ENCODE measurements around the gene XNDC1N.

XNDC1N gene

GRCh38 chr11:71927820-71928736, at the start of gene XNDC1N:
Gene XNDC1N, minus strand, starts transcription at chr11:71928594. Its CDS starts 5,241 bp downstream, at chr11:71923353.
- peak; percentile 84 for DNase-seq (ENCODE audit: extremely low spot score)
- POLR2A ChIA-PET: interaction anchor here (0.8 to 2.9 kb wide), 6 partner anchors 10 to 184 kb away, joined by 3 to 16 read pairs (median 4); no protein-coding TSS in a partner anchor
- TF ChIP-seq ELF4 (IDR thresholded peaks at IDR 0.05) (peak; percentile 86), FOXA1 (IDR thresholded peaks at IDR 0.05) (no peak), L3MBTL2 (conservative IDR thresholded peaks at IDR 0.05) (peak; percentile 99), CTBP1 (IDR thresholded peaks at IDR 0.05; ENCODE audit: borderline replicate concordance) (no peak), SUZ12 (IDR thresholded peaks at IDR 0.05) (peak; percentile 56; the same call in 1 of the 2 replicates), BHLHE40 (IDR thresholded peaks at IDR 0.05; ENCODE audit: borderline replicate concordance) (no peak)
- CTCF ChIA-PET: no interaction called here

DNA sequence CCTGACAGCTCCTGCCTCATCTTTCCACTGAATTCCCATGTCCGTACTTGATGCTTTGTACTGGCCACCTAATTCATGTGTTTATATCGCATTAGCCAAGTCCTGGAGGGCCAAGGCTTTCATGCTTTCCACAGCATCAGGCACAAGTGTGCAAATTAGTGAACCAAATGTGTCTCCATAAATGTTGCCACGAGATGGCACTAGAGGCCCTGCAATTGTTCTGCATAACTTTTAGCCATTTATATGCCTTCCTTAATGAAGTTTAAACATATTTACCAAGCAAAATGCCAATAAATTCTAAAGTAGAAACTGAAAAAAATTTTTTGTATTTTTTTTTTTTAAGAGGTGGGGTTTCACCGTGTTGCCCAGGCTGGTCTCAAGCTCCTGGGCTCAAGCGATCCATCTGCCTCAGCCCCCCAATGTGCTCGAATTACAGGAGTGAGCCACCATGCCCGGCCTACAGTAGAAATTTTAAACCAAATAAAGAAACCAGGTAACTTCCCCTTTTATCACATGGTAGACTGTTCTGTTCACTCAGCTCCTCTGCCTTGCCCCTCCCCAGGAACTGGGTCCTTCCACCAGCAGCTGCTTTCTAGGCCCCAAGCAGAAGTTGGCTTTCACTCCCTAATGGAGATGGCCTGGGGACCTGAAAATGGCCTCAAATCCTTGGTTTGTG, 49.5 kb upstream of the XNDC1N start:
- peak; percentile 48 for DNase-seq (ENCODE audit: extremely low spot score)
- TF ChIP-seq L3MBTL2 (conservative IDR thresholded peaks at IDR 0.05): no peak
- no peak for TF ChIP-seq ARNT (IDR thresholded peaks at IDR 0.05)
- TF ChIP-seq, protein P1, sequence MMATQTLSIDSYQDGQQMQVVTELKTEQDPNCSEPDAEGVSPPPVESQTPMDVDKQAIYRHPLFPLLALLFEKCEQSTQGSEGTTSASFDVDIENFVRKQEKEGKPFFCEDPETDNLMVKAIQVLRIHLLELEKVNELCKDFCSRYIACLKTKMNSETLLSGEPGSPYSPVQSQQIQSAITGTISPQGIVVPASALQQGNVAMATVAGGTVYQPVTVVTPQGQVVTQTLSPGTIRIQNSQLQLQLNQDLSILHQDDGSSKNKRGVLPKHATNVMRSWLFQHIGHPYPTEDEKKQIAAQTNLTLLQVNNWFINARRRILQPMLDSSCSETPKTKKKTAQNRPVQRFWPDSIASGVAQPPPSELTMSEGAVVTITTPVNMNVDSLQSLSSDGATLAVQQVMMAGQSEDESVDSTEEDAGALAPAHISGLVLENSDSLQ (IDR thresholded peaks at IDR 0.05): no peak
- TF ChIP-seq FOXK2 (IDR thresholded peaks at IDR 0.05): no peak
- no peak for TF ChIP-seq BHLHE40 (IDR thresholded peaks at IDR 0.05; ENCODE audit: borderline replicate concordance)
- no peak for TF ChIP-seq HDGF (IDR thresholded peaks at IDR 0.05; ENCODE audit: borderline replicate concordance)
- no peak for TF ChIP-seq ZNF384 (IDR thresholded peaks at IDR 0.05)
- no peak for TF ChIP-seq FOXA1 (IDR thresholded peaks at IDR 0.05)
- no peak for TF ChIP-seq SUZ12 (IDR thresholded peaks at IDR 0.05)
- TF ChIP-seq TARDBP (IDR thresholded peaks at IDR 0.05): no peak
- no peak for TF ChIP-seq LEF1 (IDR thresholded peaks at IDR 0.05; ENCODE audit: borderline replicate concordance)
- TF ChIP-seq ELF4 (IDR thresholded peaks at IDR 0.05): no peak
- TF ChIP-seq FOXM1 (IDR thresholded peaks at IDR 0.05; ENCODE audit: borderline replicate concordance): no peak
- no peak for TF ChIP-seq NFRKB (IDR thresholded peaks at IDR 0.05)
- no peak for TF ChIP-seq CTBP1 (IDR thresholded peaks at IDR 0.05; ENCODE audit: borderline replicate concordance)
- TF ChIP-seq SP1 (IDR thresholded peaks at IDR 0.05): no peak
- POLR2A ChIA-PET: no interaction called here
- CTCF ChIA-PET: interaction anchor here (0.6 to 1.8 kb wide), 7 partner anchors 10 to 453 kb away, joined by 3 to 6 read pairs (median 3); no protein-coding TSS in a partner anchor

GRCh38 chr11:71977090-71977489, 48.7 kb upstream of the XNDC1N start:
- CTCF ChIA-PET: interaction anchor here (0.6 to 1.2 kb wide), 5 partner anchors 10 to 48 kb away, joined by 3 to 6 read pairs (median 4); no protein-coding TSS in a partner anchor
- POLR2A ChIA-PET: no interaction called here
- TF ChIP-seq CTBP1 (IDR thresholded peaks at IDR 0.05; ENCODE audit: borderline replicate concordance) (no peak), NFRKB (IDR thresholded peaks at IDR 0.05) (no peak), FOXK2 (IDR thresholded peaks at IDR 0.05) (no peak), ZNF384 (IDR thresholded peaks at IDR 0.05) (no peak), TARDBP (IDR thresholded peaks at IDR 0.05) (no peak), ELF4 (IDR thresholded peaks at IDR 0.05) (no peak), FOXM1 (IDR thresholded peaks at IDR 0.05; ENCODE audit: borderline replicate concordance) (no peak), FOXA1 (IDR thresholded peaks at IDR 0.05) (no peak), LEF1 (IDR thresholded peaks at IDR 0.05; ENCODE audit: borderline replicate concordance) (no peak), ARNT (IDR thresholded peaks at IDR 0.05) (no peak), L3MBTL2 (conservative IDR thresholded peaks at IDR 0.05) (no peak), SUZ12 (IDR thresholded peaks at IDR 0.05) (no peak), HDGF (IDR thresholded peaks at IDR 0.05; ENCODE audit: borderline replicate concordance) (no peak), SP1 (IDR thresholded peaks at IDR 0.05) (no peak), BHLHE40 (IDR thresholded peaks at IDR 0.05; ENCODE audit: borderline replicate concordance) (no peak)
- TF ChIP-seq, protein P1 (IDR thresholded peaks at IDR 0.05): no peak
- no peak for DNase-seq (ENCODE audit: extremely low spot score)

GRCh38 chr11:71976551-71976950, 48.2 kb upstream of the XNDC1N start:
- ChIA-PET POLR2A (no interaction called here), CTCF (interaction anchor here (1.1 kb wide), 1 partner anchor 10 kb away, joined by 5 read pairs; no protein-coding TSS in a partner anchor)
- DNase-seq (ENCODE audit: extremely low spot score): no peak
- TF ChIP-seq SP1 (IDR thresholded peaks at IDR 0.05) (no peak), ZNF384 (IDR thresholded peaks at IDR 0.05) (no peak), BHLHE40 (IDR thresholded peaks at IDR 0.05; ENCODE audit: borderline replicate concordance) (no peak), TARDBP (IDR thresholded peaks at IDR 0.05) (no peak), ELF4 (IDR thresholded peaks at IDR 0.05) (no peak), SUZ12 (IDR thresholded peaks at IDR 0.05) (no peak), ARNT (IDR thresholded peaks at IDR 0.05) (no peak), NFRKB (IDR thresholded peaks at IDR 0.05) (no peak), FOXA1 (IDR thresholded peaks at IDR 0.05) (no peak), LEF1 (IDR thresholded peaks at IDR 0.05; ENCODE audit: borderline replicate concordance) (no peak), L3MBTL2 (conservative IDR thresholded peaks at IDR 0.05) (no peak), HDGF (IDR thresholded peaks at IDR 0.05; ENCODE audit: borderline replicate concordance) (no peak), CTBP1 (IDR thresholded peaks at IDR 0.05; ENCODE audit: borderline replicate concordance) (no peak), FOXK2 (IDR thresholded peaks at IDR 0.05) (no peak), FOXM1 (IDR thresholded peaks at IDR 0.05; ENCODE audit: borderline replicate concordance) (no peak)
- TF ChIP-seq, protein P1 (IDR thresholded peaks at IDR 0.05): no peak

DNA sequence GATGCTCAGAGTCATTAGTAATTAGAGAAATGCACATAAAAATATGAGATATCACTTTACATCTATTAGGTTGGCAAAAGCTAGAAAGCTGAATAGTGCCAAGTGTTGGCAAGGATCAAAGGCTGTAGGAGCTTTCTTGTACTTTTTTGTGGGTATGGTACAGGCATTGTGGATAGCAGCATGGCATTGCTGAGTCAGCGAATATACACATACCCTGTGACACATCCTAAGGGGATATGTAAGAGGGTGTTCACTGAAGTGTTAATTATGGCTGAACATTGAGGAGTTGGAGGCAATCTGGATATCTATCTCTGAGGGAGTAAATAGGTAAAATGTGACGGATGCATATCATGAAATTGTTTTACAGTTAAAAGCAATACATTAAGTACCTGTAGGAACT, 43.3 kb upstream of the XNDC1N start:
- CTCF ChIA-PET: no interaction called here
- POLR2A ChIA-PET: no interaction called here
- no peak for DNase-seq (ENCODE audit: extremely low spot score)
- no peak for TF ChIP-seq NFRKB (IDR thresholded peaks at IDR 0.05)
- no peak for TF ChIP-seq HDGF (IDR thresholded peaks at IDR 0.05; ENCODE audit: borderline replicate concordance)
- no peak for TF ChIP-seq ZNF384 (IDR thresholded peaks at IDR 0.05)
- TF ChIP-seq FOXK2 (IDR thresholded peaks at IDR 0.05): no peak
- TF ChIP-seq TARDBP (IDR thresholded peaks at IDR 0.05): no peak
- no peak for TF ChIP-seq CTBP1 (IDR thresholded peaks at IDR 0.05; ENCODE audit: borderline replicate concordance)
- no peak for TF ChIP-seq ARNT (IDR thresholded peaks at IDR 0.05)
- TF ChIP-seq FOXM1 (IDR thresholded peaks at IDR 0.05; ENCODE audit: borderline replicate concordance): no peak
- TF ChIP-seq, protein P1 (IDR thresholded peaks at IDR 0.05): no peak
- no peak for TF ChIP-seq FOXA1 (IDR thresholded peaks at IDR 0.05)
- no peak for TF ChIP-seq BHLHE40 (IDR thresholded peaks at IDR 0.05; ENCODE audit: borderline replicate concordance)
